ENCODE data around the gene SLC25A29. TPM values are rescaled to one million over a fixed set of nuclear protein-coding genes. Genes with fewer than 3 reads are reported as not detected.
A peak's percentile ranks its signal among the peaks of the same experiment; 100 is the strongest.

SLC25A29 gene
- total and polyA plus RNA-seq, 2 of the 13 experiments (the other 11 are each of a cell fraction or from before 2014, with no cell fraction given): 12.2 to 17.2 TPM

DNA sequence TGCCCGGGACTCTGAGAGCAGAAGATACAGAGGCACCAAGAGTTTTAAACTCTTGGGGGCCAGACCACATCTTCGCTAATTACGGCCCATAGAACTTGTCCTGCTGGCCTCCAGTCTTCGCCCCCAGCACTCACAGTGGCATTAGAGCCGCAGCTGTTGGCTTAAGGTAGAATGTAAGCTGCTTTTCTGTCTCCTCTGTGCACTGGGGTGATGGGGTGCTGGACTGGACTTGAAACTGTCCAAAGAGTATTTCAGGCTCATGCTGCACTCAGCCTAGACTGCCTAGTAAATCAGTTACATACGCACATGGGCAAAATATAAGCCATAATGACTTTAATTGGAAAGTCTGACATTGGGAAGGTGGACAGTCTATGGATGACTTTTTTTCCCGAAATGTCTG lies 38.3 kb downstream of the SLC25A29 start:
- ChIA-PET CTCF (ENCODE audit: low intra/inter-chr PET ratio, low total read pairs) (no interaction called here), POLR2A (interaction anchor here (1.0 kb wide), 1 partner anchor 53 kb away, joined by 4 read pairs; no protein-coding TSS in a partner anchor)
- Histone ChIP-seq H3K4me3 (replicated peaks in 1 of 3; ENCODE audit: insufficient read depth in 1 of 3, low read depth in 2 of 3, low read length in 3 of 3) (no peak overlapping the region), H3K9ac (ENCODE audit: insufficient read depth, low read depth, low read length) (no peak overlapping the region), H2AFZ (ENCODE audit: low read length) (no peak overlapping the region), H3K36me3 (replicated peaks in 1 of 2; ENCODE audit: control insufficient read depth in 1 of 2, insufficient read depth in 2 of 2, low read length in 2 of 2) (peaks cover 9 to 45% of the 10 kb centered on the region in 2 experiments), H3K27me3 (ENCODE audit: control insufficient read depth in 1 of 2, insufficient read depth in 2 of 2, low read length in 2 of 2) (no peaks in the 10 kb centered on the region), H3K79me2 (ENCODE audit: insufficient read depth, low read length) (peaks cover 79% of the 10 kb centered on the region), H3K4me1 (ENCODE audit: insufficient read depth, low read length) (peaks cover 59% of the 10 kb centered on the region), H3K27ac (ENCODE audit: extremely low read length, insufficient read depth, low read length) (peak overlapping the region; percentile 34), H3K9me3 (ENCODE audit: low read length) (no peaks in the 10 kb centered on the region), H4K20me1 (ENCODE audit: insufficient read depth, low read length) (peaks cover 68% of the 10 kb centered on the region), H3K4me2 (ENCODE audit: low read depth, low read length) (no peak overlapping the region)
- in situ Hi-C loops (cut with HindIII; ENCODE audit: extremely low pct_ligation_motif_present, low pct_unique_long_range_greater_than_20kb): no loop called here
- 89% methylated on average over 3 of the region's 7 CpGs for WGBS (ENCODE audit: low lambda C conversion rate)
- no peak for DNase-seq (ENCODE audit: low spot score)
- FAIRE-seq: no peak
- intact Hi-C loops (cut with micrococcal nuclease; ENCODE audit: unreplicated experiment): no loop called here
- peak; percentile 74 for ATAC-seq
- BruUV-seq (replicated peaks): no TSS peak
- TF ChIP-seq ATF3 (CRISPR knock-in tag; IDR thresholded peaks at IDR 0.05): no peak
- TF ChIP-seq, protein P1, sequence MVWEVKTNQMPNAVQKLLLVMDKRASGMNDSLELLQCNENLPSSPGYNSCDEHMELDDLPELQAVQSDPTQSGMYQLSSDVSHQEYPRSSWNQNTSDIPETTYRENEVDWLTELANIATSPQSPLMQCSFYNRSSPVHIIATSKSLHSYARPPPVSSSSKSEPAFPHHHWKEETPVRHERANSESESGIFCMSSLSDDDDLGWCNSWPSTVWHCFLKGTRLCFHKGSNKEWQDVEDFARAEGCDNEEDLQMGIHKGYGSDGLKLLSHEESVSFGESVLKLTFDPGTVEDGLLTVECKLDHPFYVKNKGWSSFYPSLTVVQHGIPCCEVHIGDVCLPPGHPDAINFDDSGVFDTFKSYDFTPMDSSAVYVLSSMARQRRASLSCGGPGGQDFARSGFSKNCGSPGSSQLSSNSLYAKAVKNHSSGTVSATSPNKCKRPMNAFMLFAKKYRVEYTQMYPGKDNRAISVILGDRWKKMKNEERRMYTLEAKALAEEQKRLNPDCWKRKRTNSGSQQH (CRISPR knock-in tag; IDR thresholded peaks at IDR 0.05; ENCODE audit: low read depth): no peak
- TF ChIP-seq CBX1 (IDR thresholded peaks at IDR 0.05; ENCODE audit: low read depth): no peak
- no peak for TF ChIP-seq ZBTB2 (CRISPR knock-in tag; IDR thresholded peaks at IDR 0.05; ENCODE audit: low read depth)
- TF ChIP-seq, protein P2, sequence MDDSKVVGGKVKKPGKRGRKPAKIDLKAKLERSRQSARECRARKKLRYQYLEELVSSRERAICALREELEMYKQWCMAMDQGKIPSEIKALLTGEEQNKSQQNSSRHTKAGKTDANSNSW (CRISPR knock-in tag; IDR thresholded peaks at IDR 0.05; ENCODE audit: borderline replicate concordance): no peak
- peak; percentile 51 for TF ChIP-seq HNF4A (CRISPR knock-in tag; IDR thresholded peaks at IDR 0.05)
- no peak for TF ChIP-seq HMG20B (CRISPR knock-in tag; conservative IDR thresholded peaks at IDR 0.05)
- TF ChIP-seq CHD4 (IDR thresholded peaks at IDR 0.05; ENCODE audit: borderline replicate concordance, low read length): no peak
- TF ChIP-seq, protein P3, sequence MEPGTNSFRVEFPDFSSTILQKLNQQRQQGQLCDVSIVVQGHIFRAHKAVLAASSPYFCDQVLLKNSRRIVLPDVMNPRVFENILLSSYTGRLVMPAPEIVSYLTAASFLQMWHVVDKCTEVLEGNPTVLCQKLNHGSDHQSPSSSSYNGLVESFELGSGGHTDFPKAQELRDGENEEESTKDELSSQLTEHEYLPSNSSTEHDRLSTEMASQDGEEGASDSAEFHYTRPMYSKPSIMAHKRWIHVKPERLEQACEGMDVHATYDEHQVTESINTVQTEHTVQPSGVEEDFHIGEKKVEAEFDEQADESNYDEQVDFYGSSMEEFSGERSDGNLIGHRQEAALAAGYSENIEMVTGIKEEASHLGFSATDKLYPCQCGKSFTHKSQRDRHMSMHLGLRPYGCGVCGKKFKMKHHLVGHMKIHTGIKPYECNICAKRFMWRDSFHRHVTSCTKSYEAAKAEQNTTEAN (CRISPR knock-in tag; conservative IDR thresholded peaks at IDR 0.05): no peak
- no peak for TF ChIP-seq IKZF5 (CRISPR knock-in tag; IDR thresholded peaks at IDR 0.05)
- no peak for TF ChIP-seq GPN1 (CRISPR knock-in tag; IDR thresholded peaks at IDR 0.05; ENCODE audit: borderline replicate concordance)
- TF ChIP-seq ZBTB4 (CRISPR knock-in tag; IDR thresholded peaks at IDR 0.05; ENCODE audit: borderline replicate concordance): no peak
- TF ChIP-seq ZNF451 (CRISPR knock-in tag; IDR thresholded peaks at IDR 0.05): no peak
